AG09309 (cell line): ENCODE results near the gene TMEM222.

Source experiments
- DNase-seq: peaks from one replicate; pipeline ENCODE4 v3.0.0-alpha.2; 2010; ENCODE audit warnings: low read depth
- H3K4me3 ChIP-seq: 2 replicates; pipeline ENCODE4 v1.5.1; 2011; ENCODE audit warnings: mild to moderate bottlenecking, low read depth, low read length, moderate library complexity; ENCODE audit not compliant: control insufficient read depth
- TF ChIP-seq, protein P1 (sequence below): IDR thresholded peaks from 2 replicates; pipeline ENCODE4 v1.5.1; 2011; ENCODE audit warnings: mild to moderate bottlenecking, low read depth, low read length, inconsistent platforms; ENCODE audit not compliant: insufficient read depth, control insufficient read depth; ENCODE audit errors: missing control alignments

The TMEM222 gene

DNA sequence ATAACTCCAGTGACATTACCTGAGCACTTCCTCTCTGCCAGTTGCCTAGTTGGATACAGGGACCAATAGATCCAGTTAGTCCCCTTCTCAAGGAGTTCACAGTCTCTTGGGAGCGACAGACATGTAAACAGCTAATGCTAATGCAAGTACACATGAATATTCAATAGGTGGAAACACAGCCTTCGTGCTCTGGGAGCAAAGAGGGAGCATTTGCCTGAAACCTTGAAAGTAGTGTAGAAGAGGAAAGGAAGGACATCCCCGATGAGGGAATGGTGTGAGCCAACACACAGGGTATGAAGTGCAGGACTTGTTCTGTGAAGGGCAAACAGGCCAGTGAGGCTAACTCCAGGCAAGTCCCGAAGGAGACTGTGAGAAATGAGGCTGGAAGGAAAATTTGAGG lies 3.8 kb upstream of the TMEM222 start:
- TF ChIP-seq, protein P1, sequence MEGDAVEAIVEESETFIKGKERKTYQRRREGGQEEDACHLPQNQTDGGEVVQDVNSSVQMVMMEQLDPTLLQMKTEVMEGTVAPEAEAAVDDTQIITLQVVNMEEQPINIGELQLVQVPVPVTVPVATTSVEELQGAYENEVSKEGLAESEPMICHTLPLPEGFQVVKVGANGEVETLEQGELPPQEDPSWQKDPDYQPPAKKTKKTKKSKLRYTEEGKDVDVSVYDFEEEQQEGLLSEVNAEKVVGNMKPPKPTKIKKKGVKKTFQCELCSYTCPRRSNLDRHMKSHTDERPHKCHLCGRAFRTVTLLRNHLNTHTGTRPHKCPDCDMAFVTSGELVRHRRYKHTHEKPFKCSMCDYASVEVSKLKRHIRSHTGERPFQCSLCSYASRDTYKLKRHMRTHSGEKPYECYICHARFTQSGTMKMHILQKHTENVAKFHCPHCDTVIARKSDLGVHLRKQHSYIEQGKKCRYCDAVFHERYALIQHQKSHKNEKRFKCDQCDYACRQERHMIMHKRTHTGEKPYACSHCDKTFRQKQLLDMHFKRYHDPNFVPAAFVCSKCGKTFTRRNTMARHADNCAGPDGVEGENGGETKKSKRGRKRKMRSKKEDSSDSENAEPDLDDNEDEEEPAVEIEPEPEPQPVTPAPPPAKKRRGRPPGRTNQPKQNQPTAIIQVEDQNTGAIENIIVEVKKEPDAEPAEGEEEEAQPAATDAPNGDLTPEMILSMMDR = no peak
- H3K4me3 ChIP-seq = no peak overlapping the region
- DNase-seq = no peak

DNA sequence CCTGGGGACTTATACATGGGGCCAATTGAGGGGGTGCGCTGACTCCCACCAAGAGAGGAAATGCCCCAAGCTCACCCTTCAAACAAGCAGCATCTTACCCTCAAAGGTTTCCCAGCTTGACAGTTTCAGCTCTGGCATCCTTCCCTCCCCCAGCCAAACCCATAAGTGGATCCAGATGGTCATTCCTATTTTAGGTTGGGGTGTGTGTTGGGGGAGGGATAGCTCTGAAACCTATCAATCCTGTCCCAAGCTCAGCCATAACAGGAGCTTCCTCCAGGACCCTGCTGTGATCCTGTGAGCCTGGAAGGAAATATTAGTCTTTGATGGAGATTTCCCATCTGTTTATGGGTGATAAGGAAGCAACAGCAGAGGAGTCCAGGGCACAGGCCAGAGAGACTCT lies 3.4 kb upstream of the TMEM222 start:
- no peak for DNase-seq
- H3K4me3 ChIP-seq = no peak overlapping the region
- TF ChIP-seq, protein P1 = no peak

DNA sequence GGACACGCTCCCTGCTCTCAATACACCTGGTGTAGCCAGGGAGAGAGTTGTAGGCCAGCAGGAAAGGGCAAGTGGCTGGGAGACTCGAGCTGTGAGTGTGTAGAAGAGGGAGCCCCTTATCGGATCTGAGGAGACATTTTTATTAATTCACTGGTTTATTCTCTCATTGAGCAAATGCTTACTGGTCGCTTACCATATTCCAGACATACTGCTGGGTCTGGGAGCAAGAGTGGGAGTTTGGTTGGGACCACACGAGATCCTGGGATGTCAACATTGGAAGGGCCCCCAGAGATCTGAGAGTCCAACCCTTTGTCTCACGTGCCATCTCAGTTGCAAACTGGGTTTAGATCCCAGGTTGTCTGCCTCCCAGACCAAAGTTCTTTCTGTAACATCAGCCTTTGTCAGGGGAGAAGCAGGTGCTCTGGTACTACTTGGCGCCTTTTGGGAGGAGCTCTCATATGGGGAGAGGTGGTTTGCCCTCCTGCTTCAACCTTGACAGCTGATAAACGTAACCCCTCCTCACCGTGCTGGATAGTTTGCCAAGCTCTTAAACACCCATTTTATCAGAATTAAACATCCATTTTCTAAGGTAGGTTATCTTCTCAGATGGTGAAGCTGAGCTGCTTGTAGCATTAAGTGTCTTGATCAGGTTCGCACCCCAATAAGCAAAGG lies 742 bp downstream of the TMEM222 start:
- no peak for DNase-seq
- TF ChIP-seq, protein P1 = no peak
- H3K4me3 ChIP-seq = peak overlapping the region; percentile 99

DNA sequence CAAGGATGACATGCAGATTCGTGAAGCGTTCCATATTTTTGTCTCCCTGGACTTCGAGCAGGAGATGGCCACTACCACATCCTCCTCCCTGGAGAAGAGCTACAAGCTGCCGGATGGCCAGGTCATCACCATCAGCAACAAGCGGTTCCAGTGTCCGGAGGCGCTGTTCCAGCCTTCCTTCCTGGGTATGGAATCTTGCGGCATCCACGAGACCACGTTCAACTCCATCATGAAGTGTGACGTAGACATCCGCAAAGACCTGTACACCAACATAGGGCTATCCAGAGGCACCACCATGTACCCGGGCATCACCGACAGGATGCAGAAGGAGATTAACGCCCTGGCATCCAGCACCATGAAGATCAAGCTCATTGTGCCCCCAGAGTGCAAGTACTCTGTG lies 3.3 kb downstream of the TMEM222 start:
- TF ChIP-seq, protein P1 = no peak
- DNase-seq = no peak
- no peak overlapping the region for H3K4me3 ChIP-seq

DNA sequence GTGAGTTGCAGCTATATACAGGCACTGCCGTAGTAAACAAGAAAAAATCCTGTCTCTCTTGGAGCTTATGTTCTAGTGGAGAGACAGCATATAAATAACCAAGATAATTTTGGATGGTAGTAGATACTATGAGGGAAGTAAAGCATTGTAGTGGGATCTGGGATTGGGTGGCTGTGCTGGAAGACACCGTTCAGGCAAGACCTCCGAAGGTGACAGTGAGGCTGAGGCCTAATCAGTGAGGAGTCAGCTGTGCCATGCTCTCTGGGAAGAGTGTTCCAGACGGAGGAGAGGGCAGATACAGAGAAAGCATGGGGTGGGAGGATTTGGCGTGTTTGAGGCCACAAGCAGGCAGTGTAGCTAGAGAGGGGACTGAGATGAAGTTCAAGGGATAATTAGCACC lies 6.0 kb downstream of the TMEM222 start:
- no peak for DNase-seq
- TF ChIP-seq, protein P1 = no peak
- H3K4me3 ChIP-seq = no peak overlapping the region

DNA sequence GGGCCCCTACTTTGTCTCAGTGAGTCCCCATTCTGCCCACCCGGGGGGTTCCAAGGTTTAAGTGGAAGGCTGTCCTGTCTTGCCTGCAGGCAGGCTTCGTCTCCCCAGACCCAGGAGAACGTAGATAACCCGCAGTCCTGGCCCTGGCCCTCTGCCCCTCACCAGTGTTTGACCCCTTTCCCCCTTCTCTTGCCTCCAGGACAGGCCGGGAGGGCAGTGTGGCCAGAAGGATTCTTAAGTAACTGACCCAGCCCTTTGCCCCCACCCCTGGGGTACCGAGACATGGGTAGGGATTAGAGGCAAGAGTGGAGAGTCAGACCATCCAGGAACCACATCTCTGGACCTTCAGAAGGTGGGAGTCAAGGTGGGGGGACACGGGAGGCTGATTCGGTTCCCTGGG lies 8.8 kb downstream of the TMEM222 start:
- TF ChIP-seq, protein P1 = no peak
- DNase-seq = no peak
- H3K4me3 ChIP-seq = no peak overlapping the region

DNA sequence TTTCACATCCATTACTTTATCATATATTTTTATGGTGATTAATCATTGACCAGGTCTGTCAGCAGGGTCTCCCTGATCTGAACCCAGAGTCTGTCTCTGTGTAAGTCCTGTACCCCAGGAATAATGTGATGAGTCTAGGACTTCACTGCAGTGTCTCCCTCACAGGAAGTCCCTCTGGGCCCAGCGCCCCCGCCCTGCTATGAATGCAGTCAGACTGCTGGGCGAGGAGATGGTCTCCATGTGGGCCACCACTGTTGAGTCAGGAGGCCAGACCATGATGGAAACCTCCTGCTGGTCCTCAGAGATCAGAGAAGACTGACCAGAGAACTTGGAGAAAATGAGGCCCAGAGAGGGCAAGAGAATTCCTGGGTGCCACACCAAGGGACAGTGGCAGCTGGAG lies 9.5 kb downstream of the TMEM222 start:
- no peak for DNase-seq
- TF ChIP-seq, protein P1 = no peak

More for the DNA sequence above, 9.5 kb downstream of the TMEM222 start:
- H3K4me3 ChIP-seq = no peak overlapping the region
